Activated CD8-positive, alpha-beta T cell treated with anti-CD3 and anti-CD28 coated beads for 36 hours (primary cell): ENCODE results near the gene NPY4R2. TPM values are rescaled to one million over a fixed set of nuclear protein-coding genes. Genes with fewer than 3 reads are reported as not detected.
"Not testable (repeated sequence)": the region's sequence is repeated elsewhere in the genome, so short reads cannot be mapped to it uniquely, and the experiment has no call there.

Experiments
- ATAC-seq: fragments of 200-7000 bp; cut with Tn5 transposase; one replicate; pipeline ENCODE4 v1.10.0; 2021; ENCODE audit warnings: mild to moderate bottlenecking, moderate library complexity
- CTCF ChIA-PET: fragments of 350-600 bp; sonication (Branson Sonifier 250); formaldehyde crosslinking; loops from one replicate; lab custom pipeline; 2021; ENCODE audit warnings: antibody characterized with exemption; lab: Charles Lee
- POLR2A ChIA-PET: fragments of 350-600 bp; sonication (Branson Sonifier 250); formaldehyde crosslinking; loops from one replicate; lab custom pipeline; 2021; ENCODE audit warnings: antibody characterized with exemption; lab: Charles Lee
- DNase-seq: peaks from one replicate; pipeline ENCODE4 v3.0.0-alpha.2; 2020
- H3K27ac Mint-ChIP-seq: one replicate; pipeline ENCODE4 v1.8.0; 2021; ENCODE audit warnings: mild to moderate bottlenecking, mixed read lengths
- H3K27me3 Mint-ChIP-seq: one replicate; pipeline ENCODE4 v1.8.0; 2021; ENCODE audit warnings: mixed read lengths
- H3K36me3 Mint-ChIP-seq: one replicate; pipeline ENCODE4 v1.8.0; 2021; ENCODE audit warnings: low read depth, mixed read lengths
- H3K4me1 Mint-ChIP-seq: one replicate; pipeline ENCODE4 v1.8.0; 2021; ENCODE audit warnings: low read depth, mixed read lengths
- H3K4me3 Mint-ChIP-seq: one replicate; pipeline ENCODE4 v1.8.0; 2021; ENCODE audit warnings: mild to moderate bottlenecking, moderate library complexity, mixed read lengths
- H3K9me3 Mint-ChIP-seq: one replicate; pipeline ENCODE4 v1.8.0; 2021; ENCODE audit warnings: mixed read lengths
- intact Hi-C: fragments of 100-400 bp; cut with micrococcal nuclease; formaldehyde crosslinking; loops from one replicate; pipeline ENCODE4 v1.10.0; 2022
- total RNA-seq, 2 experiments: library from RNA; stranded (reverse); gene quantifications; one replicate each; pipeline ENCODE4 v1.2.3, GENCODE V29; 2021

The NPY4R2 gene
- total RNA-seq, 2 experiments from 2014 or later: not detected

- DNase-seq, ATAC-seq, H3K4me1 Mint-ChIP-seq, intact Hi-C loops, H3K9me3 Mint-ChIP-seq, POLR2A ChIA-PET, H3K27me3 Mint-ChIP-seq, H3K36me3 Mint-ChIP-seq, H3K4me3 Mint-ChIP-seq, CTCF ChIA-PET, H3K27ac Mint-ChIP-seq: not testable (repeated sequence)
These were observed 19.2 kb downstream of the NPY4R2 start for GRCh38 chr10:47937634-47938033.

DNA sequence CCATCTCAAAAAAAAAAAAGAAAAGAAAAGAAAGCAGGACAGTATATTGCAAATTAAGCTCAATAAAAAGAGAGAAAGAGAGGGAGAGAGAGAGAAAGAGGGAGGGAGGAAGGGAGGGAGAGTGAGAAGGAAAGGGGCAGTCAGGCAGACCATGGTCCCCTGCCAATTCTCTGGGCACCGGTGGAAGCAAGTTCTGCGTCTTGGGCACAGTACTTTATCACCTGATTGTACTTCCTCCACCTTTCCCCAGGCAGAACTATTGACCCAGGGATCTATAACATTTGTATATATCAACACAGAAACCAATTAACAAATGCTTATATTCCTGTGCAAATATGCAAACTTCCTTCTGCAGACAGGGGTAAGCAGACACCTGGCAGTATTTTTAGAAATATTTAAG lies 22.4 kb downstream of the NPY4R2 start:
- DNase-seq, H3K9me3 Mint-ChIP-seq, H3K27ac Mint-ChIP-seq, POLR2A ChIA-PET, H3K36me3 Mint-ChIP-seq, CTCF ChIA-PET, H3K4me1 Mint-ChIP-seq, H3K4me3 Mint-ChIP-seq, H3K27me3 Mint-ChIP-seq, intact Hi-C loops, ATAC-seq: not testable (repeated sequence)

DNA sequence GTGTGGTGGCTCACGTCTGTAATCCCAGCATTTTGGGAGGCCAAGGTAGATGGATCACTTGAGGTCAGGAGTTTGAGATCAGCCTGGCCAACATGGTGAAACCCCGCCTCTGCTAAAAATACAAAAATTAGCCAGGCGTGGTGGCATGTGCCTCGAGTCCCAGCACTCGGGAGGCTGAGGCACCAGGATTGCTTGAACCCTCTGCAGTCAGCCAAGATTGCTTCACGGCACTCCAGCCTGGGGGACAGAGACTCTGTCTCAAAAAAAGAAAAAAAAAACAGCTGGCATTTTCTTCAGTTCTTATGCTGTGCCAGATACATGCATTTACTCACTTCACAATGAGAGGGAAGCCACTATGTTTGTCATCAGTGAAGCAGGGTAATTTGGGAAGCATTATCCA lies 22.9 kb downstream of the NPY4R2 start:
- CTCF ChIA-PET, H3K27me3 Mint-ChIP-seq, H3K36me3 Mint-ChIP-seq, POLR2A ChIA-PET, intact Hi-C loops, DNase-seq, H3K4me3 Mint-ChIP-seq, ATAC-seq, H3K9me3 Mint-ChIP-seq, H3K4me1 Mint-ChIP-seq, H3K27ac Mint-ChIP-seq: not testable (repeated sequence)

- H3K36me3 Mint-ChIP-seq, POLR2A ChIA-PET, DNase-seq, intact Hi-C loops, H3K27me3 Mint-ChIP-seq, ATAC-seq, H3K4me3 Mint-ChIP-seq, CTCF ChIA-PET, H3K4me1 Mint-ChIP-seq, H3K9me3 Mint-ChIP-seq, H3K27ac Mint-ChIP-seq: not testable (repeated sequence)
These were observed 24.0 kb downstream of the NPY4R2 start for GRCh38 chr10:47942351-47943019.

DNA sequence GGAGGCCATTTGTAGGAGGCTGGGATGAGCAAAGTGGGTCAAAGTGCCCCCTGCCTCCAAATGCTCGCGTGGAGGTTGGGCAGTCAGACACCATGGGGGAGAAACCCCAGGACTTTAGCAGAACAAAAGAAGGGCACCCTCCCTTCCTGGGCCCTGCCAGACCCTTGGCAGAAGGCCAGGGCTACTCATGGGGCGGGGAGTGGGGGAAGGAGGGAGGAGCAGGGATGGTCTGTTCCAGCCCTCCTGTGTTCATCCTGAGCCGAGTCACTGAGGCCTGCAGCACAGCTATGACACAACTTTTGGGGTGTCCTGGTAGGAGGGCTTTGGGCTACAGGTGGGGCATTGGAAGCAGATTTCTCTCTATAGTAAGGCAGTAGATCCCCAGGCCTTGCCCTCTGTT lies 24.9 kb downstream of the NPY4R2 start:
- H3K36me3 Mint-ChIP-seq, H3K27ac Mint-ChIP-seq, intact Hi-C loops, DNase-seq, CTCF ChIA-PET, POLR2A ChIA-PET, H3K4me1 Mint-ChIP-seq, ATAC-seq, H3K27me3 Mint-ChIP-seq, H3K4me3 Mint-ChIP-seq, H3K9me3 Mint-ChIP-seq: not testable (repeated sequence)

GRCh38 chr10:47947424-47947823 lies 29.0 kb downstream of the NPY4R2 start:
- H3K27me3 Mint-ChIP-seq, H3K9me3 Mint-ChIP-seq, H3K4me3 Mint-ChIP-seq, H3K4me1 Mint-ChIP-seq, DNase-seq, CTCF ChIA-PET, H3K27ac Mint-ChIP-seq, ATAC-seq, intact Hi-C loops, H3K36me3 Mint-ChIP-seq, POLR2A ChIA-PET: not testable (repeated sequence)

DNA sequence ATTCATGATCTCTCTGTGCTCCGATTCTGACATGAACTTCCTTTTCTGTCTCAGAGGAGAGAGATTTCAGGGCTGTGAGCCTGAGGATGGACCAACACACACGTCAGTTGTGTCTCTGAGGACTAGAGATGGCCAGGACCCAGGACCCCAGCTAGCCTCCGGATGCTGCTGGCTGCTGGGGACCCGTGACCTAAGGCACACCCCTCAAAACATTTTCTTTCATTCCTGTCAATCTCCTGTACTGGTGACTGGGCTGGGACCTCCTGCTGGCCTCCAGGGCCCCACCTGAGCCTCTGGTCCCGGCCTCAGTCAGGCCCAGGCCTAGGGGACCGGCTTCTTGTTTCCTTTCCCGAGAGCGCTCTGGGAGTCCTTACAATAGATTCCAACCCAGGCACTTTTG lies 38.7 kb downstream of the NPY4R2 start:
- POLR2A ChIA-PET, H3K27ac Mint-ChIP-seq, H3K4me3 Mint-ChIP-seq, H3K9me3 Mint-ChIP-seq, ATAC-seq, H3K36me3 Mint-ChIP-seq, CTCF ChIA-PET, H3K27me3 Mint-ChIP-seq, DNase-seq, H3K4me1 Mint-ChIP-seq, intact Hi-C loops: not testable (repeated sequence)

GRCh38 chr10:47959677-47960076 lies 41.2 kb downstream of the NPY4R2 start:
- H3K9me3 Mint-ChIP-seq, CTCF ChIA-PET, H3K27me3 Mint-ChIP-seq, H3K4me3 Mint-ChIP-seq, POLR2A ChIA-PET, H3K36me3 Mint-ChIP-seq, DNase-seq, intact Hi-C loops, H3K27ac Mint-ChIP-seq, H3K4me1 Mint-ChIP-seq, ATAC-seq: not testable (repeated sequence)

DNA sequence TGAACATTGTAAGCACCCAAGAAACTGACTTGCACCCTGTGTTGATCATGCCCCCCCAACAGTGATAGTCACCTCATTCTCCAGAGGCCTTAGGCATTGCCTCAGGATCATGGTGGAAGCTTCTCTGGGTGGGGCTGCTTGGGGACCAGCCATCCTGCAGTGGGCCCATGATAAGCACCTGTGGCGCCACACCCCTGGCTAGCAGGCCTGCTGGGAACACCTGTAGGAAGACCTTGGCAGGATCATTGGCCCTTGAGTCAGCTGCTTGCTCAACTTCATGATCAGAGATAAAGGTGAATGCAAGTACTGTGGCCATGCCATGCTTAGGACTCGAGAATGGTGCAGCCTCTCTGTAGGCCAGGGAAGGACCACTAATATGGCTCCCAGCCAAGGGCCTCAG lies 42.2 kb downstream of the NPY4R2 start:
- intact Hi-C loops, H3K27me3 Mint-ChIP-seq, H3K27ac Mint-ChIP-seq, CTCF ChIA-PET, H3K4me3 Mint-ChIP-seq, DNase-seq, H3K4me1 Mint-ChIP-seq, H3K9me3 Mint-ChIP-seq, H3K36me3 Mint-ChIP-seq, POLR2A ChIA-PET, ATAC-seq: not testable (repeated sequence)

DNA sequence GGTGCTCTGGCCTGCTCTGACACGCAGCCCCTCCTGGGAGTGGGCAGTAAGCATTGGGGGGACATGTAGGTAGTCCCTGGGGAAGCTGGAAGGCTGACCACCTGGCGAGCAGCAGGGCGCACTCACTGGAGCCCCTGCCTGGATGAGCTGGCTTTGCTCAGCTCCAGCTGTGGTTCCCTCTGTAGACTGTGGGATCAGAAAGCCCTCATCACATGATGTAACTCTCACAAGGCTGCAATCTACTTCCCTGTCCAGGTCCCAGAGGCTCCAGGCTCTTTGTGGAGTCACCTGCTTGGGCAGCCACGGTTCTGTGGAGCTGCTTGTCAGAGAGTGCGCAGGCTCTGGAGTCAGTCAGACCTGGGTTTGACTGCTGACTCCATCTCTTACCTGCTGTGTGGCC lies 44.3 kb downstream of the NPY4R2 start:
- DNase-seq, CTCF ChIA-PET, ATAC-seq, H3K27me3 Mint-ChIP-seq, H3K4me1 Mint-ChIP-seq, H3K9me3 Mint-ChIP-seq, POLR2A ChIA-PET, H3K27ac Mint-ChIP-seq, H3K36me3 Mint-ChIP-seq, intact Hi-C loops, H3K4me3 Mint-ChIP-seq: not testable (repeated sequence)

GRCh38 chr10:47964280-47965063 lies 46.0 kb downstream of the NPY4R2 start:
- ATAC-seq, H3K9me3 Mint-ChIP-seq, H3K4me3 Mint-ChIP-seq, CTCF ChIA-PET, POLR2A ChIA-PET, intact Hi-C loops, H3K27ac Mint-ChIP-seq, H3K4me1 Mint-ChIP-seq, DNase-seq, H3K27me3 Mint-ChIP-seq, H3K36me3 Mint-ChIP-seq: not testable (repeated sequence)

GRCh38 chr10:47968988-47969387 lies 50.5 kb downstream of the NPY4R2 start:
- H3K4me3 Mint-ChIP-seq, intact Hi-C loops, H3K9me3 Mint-ChIP-seq, H3K4me1 Mint-ChIP-seq, H3K27ac Mint-ChIP-seq, ATAC-seq, H3K27me3 Mint-ChIP-seq, DNase-seq, H3K36me3 Mint-ChIP-seq, CTCF ChIA-PET, POLR2A ChIA-PET: not testable (repeated sequence)
